ENCODE data around the gene SLC25A17. TPM values are rescaled to one million over a fixed set of nuclear protein-coding genes. Genes with fewer than 3 reads are reported as not detected.

Gene SLC25A17
- total RNA-seq, 4 donors from 2014 or later = 5.8 to 9.6 (median 8.4) TPM

- no peak overlapping the region for H3K27ac ChIP-seq (replicated peaks in 1 of 4)
Measured at GRCh38 chr22:40727070-40727963, 91.8 kb downstream of the SLC25A17 start.

GRCh38 chr22:40726514-40726913 is 92.6 kb downstream of the SLC25A17 start:
- 58% methylated on average over 4 of the region's 4 CpGs for WGBS
- intact Hi-C loops (cut with DNase I) = no loop called here
- H3K27ac ChIP-seq (replicated peaks in 1 of 4) = no peak overlapping the region

More at GRCh38 chr22:40727070-40727963, 91.8 kb downstream of the SLC25A17 start:
- no peak for DNase-seq (ENCODE audit: extremely low spot score)
- Histone ChIP-seq H3K4me1 (peaks cover 0 to 3% (median under 1%) of the 10 kb centered on the region in 4 donors), H3K9me3 (no peaks in the 10 kb centered on the region), H3K36me3 (no peaks in the 10 kb centered on the region), H3K27me3 (no peaks in the 10 kb centered on the region), H3K4me3 (no peak overlapping the region)
- no peak for TF ChIP-seq EP300 (IDR thresholded peaks at IDR 0.05)
- TF ChIP-seq POLR2AphosphoS5 (IDR thresholded peaks at IDR 0.05) = no peak
- TF ChIP-seq POLR2A (IDR thresholded peaks at IDR 0.05; ENCODE audit: low read depth) = no peak
- TF ChIP-seq CTCF (IDR thresholded peaks at IDR 0.05) = no peak
- intact Hi-C loops (cut with DNase I) = no loop called here
- 90% methylated on average over 11 of the region's 11 CpGs for WGBS

GRCh38 chr22:40723396-40723933 is 95.7 kb downstream of the SLC25A17 start:
- Histone ChIP-seq H3K4me1 (peaks cover 0 to 16% (median 12%) of the 10 kb centered on the region in 4 donors), H3K9me3 (no peaks in the 10 kb centered on the region), H3K27ac (replicated peaks in 1 of 4) (no peak overlapping the region), H3K36me3 (no peaks in the 10 kb centered on the region), H3K4me3 (no peak overlapping the region), H3K27me3 (no peaks in the 10 kb centered on the region)
- DNase-seq (ENCODE audit: extremely low spot score) = no peak
- TF ChIP-seq POLR2A (IDR thresholded peaks at IDR 0.05; ENCODE audit: low read depth) (no peak), EP300 (IDR thresholded peaks at IDR 0.05) (no peak), CTCF (IDR thresholded peaks at IDR 0.05) (no peak), POLR2AphosphoS5 (IDR thresholded peaks at IDR 0.05) (no peak)
- WGBS = 94% methylated on average over 13 of the region's 13 CpGs
- intact Hi-C loops (cut with DNase I) = no loop called here

More at GRCh38 chr22:40726514-40726913, 92.6 kb downstream of the SLC25A17 start:
- Histone ChIP-seq H3K36me3 (no peaks in the 10 kb centered on the region), H3K27me3 (no peaks in the 10 kb centered on the region), H3K4me1 (peaks cover 0 to 5% (median 1%) of the 10 kb centered on the region in 4 donors), H3K9me3 (no peaks in the 10 kb centered on the region), H3K4me3 (no peak overlapping the region)
- no peak for DNase-seq (ENCODE audit: extremely low spot score)
- TF ChIP-seq EP300 (IDR thresholded peaks at IDR 0.05) (no peak), CTCF (IDR thresholded peaks at IDR 0.05) (no peak), POLR2A (IDR thresholded peaks at IDR 0.05; ENCODE audit: low read depth) (no peak), POLR2AphosphoS5 (IDR thresholded peaks at IDR 0.05) (no peak)

GRCh38 chr22:40721266-40721665 is 97.9 kb downstream of the SLC25A17 start:
- no peaks in the 10 kb centered on the region for H3K27me3 ChIP-seq
- TF ChIP-seq EP300 (IDR thresholded peaks at IDR 0.05) (no peak), CTCF (IDR thresholded peaks at IDR 0.05) (no peak), POLR2AphosphoS5 (IDR thresholded peaks at IDR 0.05) (no peak), POLR2A (IDR thresholded peaks at IDR 0.05; ENCODE audit: low read depth) (no peak)
- H3K4me3 ChIP-seq = no peak overlapping the region
- H3K4me1 ChIP-seq = peaks cover 0 to 16% (median 12%) of the 10 kb centered on the region in 4 donors
- peak overlapping the region; percentile 27 to 68 (median 56) for H3K27ac ChIP-seq (replicated peaks in 1 of 4)
- DNase-seq (ENCODE audit: extremely low spot score) = no peak
- intact Hi-C loops (cut with DNase I) = no loop called here
- H3K36me3 ChIP-seq = no peaks in the 10 kb centered on the region
- H3K9me3 ChIP-seq = no peaks in the 10 kb centered on the region
- WGBS = 7% methylated on average over 6 of the region's 6 CpGs

Measured in esophagus muscularis mucosa (tissue), 4 donors.